Gastroesophageal sphincter (tissue), 3 donors: Measurements from ENCODE around the gene MIB2.

Source experiments
- POLR2A ChIP-seq, 2 donors: fragments of 450-650 bp; IDR thresholded peaks; one replicate each; pipeline ENCODE4 v1.6.1; 2017; ENCODE audit warnings: antibody characterized with exemption in 2 of 2, mild to moderate bottlenecking in 2 of 2, moderate library complexity in 1 of 2
- TF ChIP-seq, protein P1 (sequence below), 4 experiments: fragments of 200-600 bp in 2 of 4; fragments of 450-650 bp in 2 of 4; sonication (generic) in 1 of 4; IDR thresholded peaks; one replicate each; pipeline ENCODE4 v1.5.1; 2017 to 2019; ENCODE audit warnings: antibody characterized with exemption in 4 of 4, mild to moderate bottlenecking in 2 of 4, moderate library complexity in 2 of 4

DNA sequence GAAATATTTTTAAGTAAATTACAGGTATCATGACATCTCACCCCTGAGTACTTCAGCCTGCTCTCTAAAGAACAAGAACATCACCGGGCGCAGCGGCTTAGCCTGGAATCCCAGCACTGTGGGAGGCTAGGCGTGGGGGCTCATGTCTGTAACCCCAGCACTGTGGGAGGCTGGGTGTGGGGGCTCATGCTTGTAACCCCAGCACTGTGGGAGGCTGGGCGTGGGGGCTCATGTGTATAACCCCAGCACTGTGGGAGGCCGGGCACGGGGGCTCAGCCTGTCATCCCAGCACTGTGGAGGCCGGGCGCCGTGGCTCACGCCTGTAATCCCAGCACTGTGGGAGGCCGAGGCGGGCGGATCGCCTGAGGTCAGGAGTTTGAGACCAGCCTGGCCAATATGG lies 51.2 kb downstream of the MIB2 start:
- TF ChIP-seq, protein P1, sequence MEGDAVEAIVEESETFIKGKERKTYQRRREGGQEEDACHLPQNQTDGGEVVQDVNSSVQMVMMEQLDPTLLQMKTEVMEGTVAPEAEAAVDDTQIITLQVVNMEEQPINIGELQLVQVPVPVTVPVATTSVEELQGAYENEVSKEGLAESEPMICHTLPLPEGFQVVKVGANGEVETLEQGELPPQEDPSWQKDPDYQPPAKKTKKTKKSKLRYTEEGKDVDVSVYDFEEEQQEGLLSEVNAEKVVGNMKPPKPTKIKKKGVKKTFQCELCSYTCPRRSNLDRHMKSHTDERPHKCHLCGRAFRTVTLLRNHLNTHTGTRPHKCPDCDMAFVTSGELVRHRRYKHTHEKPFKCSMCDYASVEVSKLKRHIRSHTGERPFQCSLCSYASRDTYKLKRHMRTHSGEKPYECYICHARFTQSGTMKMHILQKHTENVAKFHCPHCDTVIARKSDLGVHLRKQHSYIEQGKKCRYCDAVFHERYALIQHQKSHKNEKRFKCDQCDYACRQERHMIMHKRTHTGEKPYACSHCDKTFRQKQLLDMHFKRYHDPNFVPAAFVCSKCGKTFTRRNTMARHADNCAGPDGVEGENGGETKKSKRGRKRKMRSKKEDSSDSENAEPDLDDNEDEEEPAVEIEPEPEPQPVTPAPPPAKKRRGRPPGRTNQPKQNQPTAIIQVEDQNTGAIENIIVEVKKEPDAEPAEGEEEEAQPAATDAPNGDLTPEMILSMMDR (IDR thresholded peaks at IDR 0.05): no peak
- TF ChIP-seq POLR2A (IDR thresholded peaks at IDR 0.05): no peak
